GDM1 (cell line): ENCODE results near the gene RBM10.
A peak's percentile ranks its signal among the peaks of the same experiment; 100 is the strongest.

ENCODE experiments used
- DNase-seq: peaks from one replicate; lab custom pipeline; 2025; lab: John Stamatoyannopoulos, UW

Gene RBM10

DNA sequence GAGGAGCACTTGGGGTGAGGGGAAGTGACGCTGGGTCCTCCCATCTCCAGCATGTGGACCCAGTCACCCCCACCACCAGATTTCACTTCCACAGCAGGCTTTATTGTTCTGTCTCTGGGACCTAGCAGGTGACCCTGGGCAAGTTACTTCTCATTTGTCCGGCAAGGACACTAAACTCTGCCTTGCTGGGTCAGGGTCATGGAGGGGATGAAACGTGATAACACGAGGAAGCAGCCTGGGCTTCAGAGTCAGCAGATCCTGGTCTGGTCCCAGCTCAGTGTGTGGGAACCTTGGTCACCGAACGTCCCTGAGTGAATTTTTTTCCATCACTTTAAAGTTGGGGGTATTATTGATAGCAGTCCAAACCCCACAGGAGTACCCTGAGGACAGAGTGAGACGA, 52.5 kb downstream of the RBM10 start:
- DNase-seq: no peak

DNA sequence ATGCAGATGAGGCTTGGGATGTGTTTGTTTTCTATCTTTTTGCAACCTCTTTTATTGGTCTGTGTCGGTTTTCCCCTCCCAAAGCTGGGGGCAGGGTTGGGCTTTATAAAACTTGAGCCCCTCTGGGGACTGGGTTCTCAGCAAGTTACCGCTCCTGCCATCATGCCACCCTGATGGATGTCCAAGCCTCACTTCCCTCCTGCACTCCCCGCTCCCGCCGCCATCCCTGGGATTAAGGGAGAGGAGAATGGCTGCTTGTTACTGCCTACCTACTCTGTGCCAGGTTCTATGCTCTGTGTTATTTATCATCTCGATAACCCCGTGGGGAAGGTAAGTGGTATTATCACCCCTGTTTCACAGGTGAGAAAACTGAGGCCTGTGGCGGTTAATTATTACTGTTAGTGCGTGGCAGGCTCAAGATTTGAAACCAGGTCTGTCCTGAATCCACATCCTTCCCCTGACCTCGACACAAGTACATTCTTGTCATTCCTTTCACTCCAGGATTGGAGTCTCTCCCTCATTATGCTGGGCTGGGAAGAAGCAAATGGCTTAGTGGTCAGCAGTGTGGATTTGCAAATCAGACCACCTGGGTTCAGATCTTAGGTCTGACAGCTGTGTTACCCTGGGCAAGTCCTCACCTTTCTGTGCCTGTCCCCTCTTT, 53.1 kb downstream of the RBM10 start:
- no peak for DNase-seq

DNA sequence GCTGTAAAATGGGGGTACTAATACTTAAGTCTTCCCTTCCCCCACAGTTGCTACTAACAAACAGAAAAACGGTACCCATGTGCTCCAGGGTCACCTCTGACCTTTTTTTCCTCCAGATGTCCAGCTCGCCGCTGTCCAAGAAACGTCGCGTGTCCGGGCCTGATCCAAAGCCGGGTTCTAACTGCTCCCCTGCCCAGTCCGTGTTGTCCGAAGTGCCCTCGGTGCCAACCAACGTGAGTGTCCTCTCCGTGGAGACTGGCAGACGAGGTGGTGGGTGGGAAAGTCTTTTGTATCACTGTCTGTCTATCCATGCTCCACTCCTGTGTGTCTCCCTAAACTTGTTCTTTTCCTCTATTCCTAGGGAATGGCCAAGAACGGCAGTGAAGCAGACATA, 53.7 kb downstream of the RBM10 start:
- no peak for DNase-seq

- no peak for DNase-seq
Measured at GRCh38 chrX:47199286-47199685, 54.3 kb downstream of the RBM10 start.

GRCh38 chrX:47200385-47201150, 55.5 kb downstream of the RBM10 start:
- no peak for DNase-seq

DNA sequence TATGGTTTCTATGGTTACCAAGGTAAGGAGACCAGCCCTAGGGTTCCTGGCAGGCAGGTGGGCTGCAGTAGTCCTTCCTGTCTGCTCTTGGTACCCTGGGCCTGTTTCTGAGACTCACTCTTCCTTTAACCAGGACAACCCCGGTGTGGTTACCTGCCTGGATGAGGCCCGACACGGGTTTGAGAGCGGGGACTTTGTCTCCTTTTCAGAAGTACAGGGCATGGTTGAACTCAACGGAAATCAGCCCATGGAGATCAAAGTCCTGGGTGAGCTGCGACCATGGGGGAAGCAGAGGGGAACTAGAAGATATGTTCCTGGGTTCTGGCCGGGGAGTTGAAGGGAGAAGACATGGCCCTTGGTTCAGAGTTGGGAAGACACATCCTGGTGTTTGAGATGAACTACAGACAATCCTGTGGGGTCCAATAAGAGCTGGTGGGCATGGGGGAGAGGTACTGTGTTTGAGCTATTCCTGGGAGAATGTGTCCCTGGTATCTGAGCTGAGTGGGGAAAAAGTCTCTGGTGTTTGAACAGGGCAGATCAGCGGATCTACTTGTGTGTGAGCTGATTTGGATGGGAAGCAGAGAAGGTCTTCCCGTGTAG, 56.4 kb downstream of the RBM10 start:
- no peak for DNase-seq

DNA sequence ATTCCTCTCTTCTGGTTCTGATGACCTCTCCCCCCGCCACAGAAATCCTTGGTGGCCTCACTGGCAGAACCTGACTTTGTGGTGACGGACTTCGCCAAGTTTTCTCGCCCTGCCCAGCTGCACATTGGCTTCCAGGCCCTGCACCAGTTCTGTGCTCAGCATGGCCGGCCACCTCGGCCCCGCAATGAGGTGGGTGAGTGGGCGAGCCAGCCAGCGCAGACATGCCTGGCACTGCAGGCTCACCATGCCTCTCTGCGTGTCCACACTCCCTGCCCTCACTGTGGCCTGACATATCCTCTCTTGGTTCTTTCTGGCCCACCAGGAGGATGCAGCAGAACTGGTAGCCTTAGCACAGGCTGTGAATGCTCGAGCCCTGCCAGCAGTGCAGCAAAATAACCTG, 57.3 kb downstream of the RBM10 start:
- no peak for DNase-seq

DNA sequence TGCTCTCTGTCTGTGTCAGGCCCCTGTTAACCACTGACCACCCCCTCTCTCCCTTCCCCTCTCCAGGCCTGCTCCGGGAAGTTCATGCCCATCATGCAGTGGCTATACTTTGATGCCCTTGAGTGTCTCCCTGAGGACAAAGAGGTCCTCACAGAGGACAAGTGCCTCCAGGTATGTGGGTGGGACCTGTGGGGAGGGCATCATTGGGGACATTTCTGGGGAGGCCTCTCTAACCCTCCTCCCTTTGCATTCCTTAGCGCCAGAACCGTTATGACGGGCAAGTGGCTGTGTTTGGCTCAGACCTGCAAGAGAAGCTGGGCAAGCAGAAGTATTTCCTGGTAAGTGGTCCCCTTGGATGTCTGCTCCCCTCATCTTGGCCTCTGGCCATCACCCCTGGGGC, 57.9 kb downstream of the RBM10 start:
- DNase-seq: no peak

GRCh38 chrX:47204970-47205369, 59.9 kb downstream of the RBM10 start:
- DNase-seq: no peak

GRCh38 chrX:47206316-47206715, 61.3 kb downstream of the RBM10 start:
- no peak for DNase-seq

GRCh38 chrX:47208108-47208507, 63.1 kb downstream of the RBM10 start:
- DNase-seq: no peak

DNA sequence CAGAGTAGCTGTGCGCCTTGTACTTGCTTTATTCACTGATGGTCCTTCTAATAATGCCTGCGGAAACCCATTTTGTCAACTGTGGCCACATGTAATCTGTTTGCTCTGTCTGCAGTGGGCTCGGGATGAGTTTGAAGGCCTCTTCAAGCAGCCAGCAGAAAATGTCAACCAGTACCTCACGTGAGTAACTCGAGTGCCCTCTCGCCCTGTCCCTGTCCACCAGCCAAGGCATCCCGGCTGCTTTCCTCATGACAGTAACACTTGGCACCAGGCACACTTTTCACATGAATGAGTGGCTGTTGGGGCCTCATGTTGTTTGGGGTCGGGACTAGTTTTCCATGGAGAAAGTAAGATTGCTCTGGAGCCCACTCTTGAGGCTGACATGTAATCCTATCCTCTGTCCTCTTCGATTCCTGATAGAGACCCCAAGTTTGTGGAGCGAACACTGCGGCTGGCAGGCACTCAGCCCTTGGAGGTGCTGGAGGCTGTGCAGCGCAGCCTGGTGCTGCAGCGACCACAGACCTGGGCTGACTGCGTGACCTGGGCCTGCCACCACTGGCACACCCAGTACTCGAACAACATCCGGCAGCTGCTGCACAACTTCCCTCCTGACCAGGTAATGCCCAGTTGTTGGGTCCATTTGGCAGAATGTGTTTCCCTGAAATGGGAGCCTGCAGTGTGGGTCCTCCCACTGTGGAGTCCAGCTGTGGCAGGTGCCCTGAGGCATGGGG, 64.7 kb downstream of the RBM10 start:
- no peak for DNase-seq

DNA sequence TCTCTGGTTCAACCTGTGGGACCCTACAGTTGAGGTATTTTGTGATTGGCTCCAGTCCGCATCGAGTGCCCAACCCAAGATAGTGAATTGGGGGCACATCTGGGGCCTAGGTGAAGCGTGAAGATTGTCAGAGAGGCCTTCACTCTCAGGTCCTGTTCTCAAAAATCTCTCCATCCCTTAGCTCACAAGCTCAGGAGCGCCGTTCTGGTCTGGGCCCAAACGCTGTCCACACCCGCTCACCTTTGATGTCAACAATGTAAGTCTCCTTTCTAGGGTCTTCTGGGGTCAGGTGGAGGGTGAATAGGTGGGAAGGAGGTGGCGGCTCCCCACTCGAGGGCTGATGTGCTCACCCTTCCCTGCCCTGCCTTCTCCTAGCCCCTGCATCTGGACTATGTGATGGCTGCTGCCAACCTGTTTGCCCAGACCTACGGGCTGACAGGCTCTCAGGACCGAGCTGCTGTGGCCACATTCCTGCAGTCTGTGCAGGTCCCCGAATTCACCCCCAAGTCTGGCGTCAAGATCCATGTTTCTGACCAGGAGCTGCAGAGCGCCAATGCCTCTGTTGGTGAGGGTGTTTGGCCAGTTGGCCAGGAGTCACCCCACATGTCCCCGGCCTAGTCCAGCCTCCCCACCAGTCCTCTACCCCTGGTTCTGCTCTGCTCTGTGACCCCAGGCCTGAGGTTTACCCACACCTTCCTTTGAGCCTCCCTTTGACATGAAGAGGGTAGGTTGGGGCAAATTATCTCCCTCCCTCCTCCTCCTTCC, 65.8 kb downstream of the RBM10 start:
- no peak for DNase-seq

DNA sequence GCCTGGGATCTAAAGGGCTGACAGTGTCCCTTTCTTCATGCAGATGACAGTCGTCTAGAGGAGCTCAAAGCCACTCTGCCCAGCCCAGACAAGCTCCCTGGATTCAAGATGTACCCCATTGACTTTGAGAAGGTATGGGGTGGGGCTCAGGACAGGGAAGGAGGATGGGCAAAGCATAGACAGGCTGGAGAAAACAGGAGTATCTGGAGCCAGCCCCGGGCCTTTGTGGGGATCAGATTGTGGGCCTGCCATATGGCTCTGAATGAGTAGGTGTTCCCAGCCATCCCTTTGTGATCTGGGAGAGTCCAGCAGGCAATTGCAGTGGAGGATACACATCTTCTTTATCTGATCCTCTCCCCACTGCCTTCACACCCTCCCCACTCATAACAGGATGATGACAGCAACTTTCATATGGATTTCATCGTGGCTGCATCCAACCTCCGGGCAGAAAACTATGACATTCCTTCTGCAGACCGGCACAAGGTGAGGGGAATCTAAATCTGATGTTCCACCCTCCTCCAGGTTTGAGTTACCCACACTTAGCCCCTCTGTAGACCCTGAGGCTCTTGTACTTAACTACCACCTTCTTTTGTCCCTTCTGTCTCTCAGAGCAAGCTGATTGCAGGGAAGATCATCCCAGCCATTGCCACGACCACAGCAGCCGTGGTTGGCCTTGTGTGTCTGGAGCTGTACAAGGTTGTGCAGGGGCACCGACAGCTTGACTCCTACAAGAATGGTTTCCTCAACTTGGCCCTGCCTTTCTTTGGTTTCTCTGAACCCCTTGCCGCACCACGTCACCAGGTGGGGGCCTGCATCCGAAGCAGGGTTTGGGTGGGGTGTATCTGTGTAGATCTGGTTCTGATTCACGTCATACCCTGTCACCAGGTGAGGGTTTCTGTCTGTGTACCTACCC, 67.6 kb downstream of the RBM10 start:
- DNase-seq: no peak

DNA sequence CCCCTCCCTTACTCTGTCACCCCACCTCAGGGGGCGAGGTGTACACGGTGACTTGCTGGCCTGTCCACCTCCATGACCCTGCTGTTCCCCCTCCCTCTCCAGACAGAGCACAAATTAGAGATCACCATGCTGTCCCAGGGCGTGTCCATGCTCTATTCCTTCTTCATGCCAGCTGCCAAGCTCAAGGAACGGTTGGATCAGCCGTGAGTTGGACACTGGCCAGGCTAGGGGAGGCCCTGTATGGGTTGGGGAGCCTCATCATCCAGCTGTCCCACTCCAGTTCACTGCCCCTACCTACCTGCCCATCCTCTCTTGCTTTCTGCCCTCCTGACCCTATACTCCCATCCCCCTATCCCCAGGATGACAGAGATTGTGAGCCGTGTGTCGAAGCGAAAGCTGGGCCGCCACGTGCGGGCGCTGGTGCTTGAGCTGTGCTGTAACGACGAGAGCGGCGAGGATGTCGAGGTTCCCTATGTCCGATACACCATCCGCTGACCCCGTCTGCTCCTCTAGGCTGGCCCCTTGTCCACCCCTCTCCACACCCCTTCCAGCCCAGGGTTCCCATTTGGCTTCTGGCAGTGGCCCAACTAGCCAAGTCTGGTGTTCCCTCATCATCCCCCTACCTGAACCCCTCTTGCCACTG, 69.5 kb downstream of the RBM10 start:
- DNase-seq: no peak

GRCh38 chrX:47215291-47215900, 70.4 kb downstream of the RBM10 start:
- no peak for DNase-seq

- DNase-seq: no peak
Measured at GRCh38 chrX:47216393-47216925, 71.4 kb downstream of the RBM10 start.

DNA sequence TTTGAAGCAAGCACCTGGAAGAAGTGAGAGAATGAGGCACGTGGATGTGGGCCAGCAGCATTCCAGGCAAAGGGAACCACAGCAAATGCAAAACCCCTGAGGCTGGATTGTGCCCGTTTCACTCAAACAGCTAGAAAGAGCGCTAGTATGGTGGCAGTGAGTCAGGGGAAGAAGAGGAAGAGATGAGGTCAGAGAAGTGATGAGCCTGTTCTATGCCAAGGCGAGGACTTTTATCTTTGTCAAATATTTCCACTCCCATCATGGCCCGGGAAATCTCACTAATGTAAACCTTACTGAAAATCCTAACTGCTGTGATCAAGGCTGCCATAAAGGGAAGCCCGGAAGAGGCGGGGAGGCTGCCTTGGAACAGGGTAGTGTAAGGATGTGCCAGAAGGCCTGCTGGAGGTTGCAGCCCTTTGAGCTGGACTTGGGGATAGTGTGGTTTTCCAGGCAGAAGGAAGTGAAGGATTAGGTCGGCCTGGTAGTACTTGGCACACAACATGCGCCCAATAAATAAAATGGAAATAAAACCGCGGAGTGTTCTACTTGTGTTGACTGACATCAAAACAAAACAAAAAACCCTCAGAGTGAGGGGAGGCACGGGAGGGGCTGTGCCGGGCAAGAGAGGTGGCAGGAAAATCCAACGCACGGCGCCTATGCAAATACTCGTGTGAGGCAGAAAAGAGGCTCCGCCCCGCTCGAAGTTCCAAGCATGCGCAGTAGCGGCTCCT, 72.3 kb downstream of the RBM10 start:
- DNase-seq: no peak

DNA sequence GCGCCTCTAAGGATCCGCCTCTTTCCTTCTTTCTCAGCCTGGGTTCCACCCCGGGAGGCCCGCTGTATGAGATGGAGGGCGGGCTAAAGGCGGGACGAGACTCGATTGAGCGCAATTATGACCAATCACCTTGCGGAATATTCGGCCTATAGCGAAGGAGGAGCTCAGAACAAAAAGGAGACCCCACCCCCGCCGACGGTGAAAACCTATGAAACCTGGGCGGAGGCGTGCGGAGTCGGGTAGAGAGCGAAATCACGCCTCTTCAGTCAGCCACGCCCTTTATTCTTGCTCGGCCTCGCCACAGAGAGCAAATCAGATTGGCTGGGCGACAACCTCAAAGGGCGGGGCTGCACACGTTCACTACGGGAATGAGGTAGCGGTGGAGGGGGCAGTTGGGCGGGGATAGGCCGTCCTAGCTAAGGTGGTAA, 72.8 kb downstream of the RBM10 start:
- DNase-seq: peak; percentile 99
